COR-L47 (cell line): ENCODE data around the gene AGTR1.
"Not testable (repeated sequence)": the region's sequence is repeated elsewhere in the genome, so short reads cannot be mapped to it uniquely, and the experiment has no call there.

Source experiments
- DNase-seq: peaks from one replicate; lab custom pipeline; 2025; lab: John Stamatoyannopoulos, UW

Gene AGTR1

DNA sequence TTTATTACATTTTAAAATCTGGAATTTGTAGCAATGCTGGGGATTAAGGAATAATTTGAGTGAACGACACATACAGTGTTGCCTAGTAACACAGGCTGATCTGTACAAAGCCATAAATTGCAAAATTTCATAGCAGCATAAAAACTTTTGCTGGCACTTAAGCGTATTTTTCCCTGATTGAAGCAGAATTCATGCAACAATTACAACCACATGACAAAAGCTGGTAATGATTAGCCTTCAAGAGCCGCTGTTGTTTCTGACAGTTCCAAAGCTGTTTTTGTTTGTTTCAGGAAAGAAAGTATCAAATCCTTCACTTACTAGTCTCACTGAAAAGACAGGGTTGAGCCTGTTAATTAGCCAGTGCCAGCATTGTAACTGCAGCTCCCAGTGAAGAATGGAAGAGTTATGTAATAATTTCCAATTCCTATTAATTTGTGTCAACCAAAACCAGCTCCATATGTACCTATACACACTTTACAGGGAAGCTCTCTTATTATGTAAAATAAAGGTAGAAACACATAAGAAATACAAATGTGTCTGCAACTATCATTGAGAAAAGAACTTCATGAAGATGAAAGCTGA lies 60.7 kb downstream of the AGTR1 start:
- DNase-seq, result no peak

GRCh38 chr3:148759430-148759829 lies 61.7 kb downstream of the AGTR1 start:
- no peak for DNase-seq

DNA sequence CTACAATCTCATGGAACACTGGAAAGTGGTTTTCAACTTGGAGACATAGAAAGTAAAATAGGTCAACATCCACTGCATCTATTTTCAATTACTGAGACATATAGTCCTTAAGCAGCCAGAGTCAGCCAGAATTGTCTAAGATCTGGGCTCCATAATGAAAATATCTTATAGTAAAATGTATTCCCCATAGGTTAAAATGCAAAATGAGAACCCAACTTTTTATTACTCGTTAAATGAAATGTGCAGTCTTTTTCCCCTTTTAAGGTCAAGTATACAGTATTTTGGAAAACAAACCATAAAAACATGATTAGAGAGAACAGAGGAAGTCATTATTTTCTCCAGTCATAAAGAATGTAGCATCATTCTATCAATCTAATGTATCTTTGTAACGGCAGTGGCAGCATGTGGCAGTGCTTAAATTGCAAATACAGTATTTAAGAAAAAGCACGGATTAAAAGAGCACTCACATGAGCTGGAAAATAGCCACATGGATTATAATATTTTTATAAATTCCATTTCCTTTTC lies 65.5 kb downstream of the AGTR1 start:
- DNase-seq, result no peak

GRCh38 chr3:148763986-148764935 lies 66.6 kb downstream of the AGTR1 start:
- DNase-seq, result no peak

- DNase-seq, result no peak
Measured at GRCh38 chr3:148772361-148772760, 74.7 kb downstream of the AGTR1 start.

DNA sequence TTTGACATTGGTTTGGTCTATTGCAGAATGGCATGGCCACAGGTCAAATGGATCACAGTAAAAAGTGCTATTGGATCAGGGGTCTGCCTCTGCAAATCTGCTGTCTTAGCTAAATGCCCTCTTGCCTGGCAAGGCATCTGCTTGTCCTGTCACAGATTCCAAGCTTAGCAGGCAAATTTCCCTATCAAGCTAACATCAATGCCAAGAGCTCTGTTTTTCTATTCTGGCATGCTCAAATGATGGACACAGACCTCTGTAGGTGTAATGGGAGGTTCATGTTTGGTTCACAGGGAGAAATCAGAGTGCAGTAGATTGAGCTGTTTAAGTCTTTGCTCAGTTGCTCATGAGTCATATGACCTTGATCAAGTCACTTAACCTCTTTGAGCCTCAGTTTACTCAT lies 75.1 kb downstream of the AGTR1 start:
- DNase-seq, result no peak

DNA sequence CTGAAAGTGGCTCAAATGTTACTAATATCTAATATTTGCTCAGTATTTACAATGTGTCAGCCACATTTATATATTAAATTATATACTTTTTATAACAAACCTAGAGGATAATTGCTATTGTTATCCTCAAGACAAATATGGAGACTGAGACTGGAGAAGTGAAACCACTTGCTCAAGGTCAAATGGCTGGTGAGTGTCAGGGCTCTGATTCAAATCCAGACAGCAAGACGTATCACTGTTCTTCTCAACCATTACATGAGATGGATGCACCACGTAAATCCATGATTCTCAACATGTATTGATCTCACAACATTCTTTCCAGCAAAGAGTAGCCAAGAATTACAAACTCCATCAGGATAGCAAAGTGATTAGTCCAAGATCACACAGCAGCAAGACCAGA lies 76.1 kb downstream of the AGTR1 start:
- no peak for DNase-seq

- DNase-seq, result no peak
Measured at GRCh38 chr3:148778926-148779325, 81.2 kb downstream of the AGTR1 start.

GRCh38 chr3:148785026-148785425 lies 87.3 kb downstream of the AGTR1 start:
- DNase-seq, result not testable (repeated sequence)

DNA sequence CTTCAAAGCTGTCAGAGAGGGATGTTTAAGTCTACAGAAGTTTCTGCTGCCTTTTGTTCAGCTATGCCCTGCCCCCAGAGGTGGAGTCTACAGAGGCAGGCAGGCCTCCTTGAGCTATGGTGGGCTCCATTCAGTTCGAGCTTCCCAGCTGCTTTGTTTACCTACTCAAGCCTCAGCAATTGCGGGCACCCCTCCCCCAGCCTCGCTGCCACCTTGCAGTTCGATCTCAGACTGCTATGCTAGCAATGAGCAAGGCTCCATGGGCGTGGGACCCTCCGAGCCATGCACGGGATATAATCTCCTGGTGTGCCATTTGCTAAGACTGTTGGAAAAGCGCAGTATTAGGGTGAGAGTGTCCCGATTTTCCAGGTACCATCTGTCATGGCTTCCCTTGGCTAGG lies 88.5 kb downstream of the AGTR1 start:
- DNase-seq, result not testable (repeated sequence)

DNA sequence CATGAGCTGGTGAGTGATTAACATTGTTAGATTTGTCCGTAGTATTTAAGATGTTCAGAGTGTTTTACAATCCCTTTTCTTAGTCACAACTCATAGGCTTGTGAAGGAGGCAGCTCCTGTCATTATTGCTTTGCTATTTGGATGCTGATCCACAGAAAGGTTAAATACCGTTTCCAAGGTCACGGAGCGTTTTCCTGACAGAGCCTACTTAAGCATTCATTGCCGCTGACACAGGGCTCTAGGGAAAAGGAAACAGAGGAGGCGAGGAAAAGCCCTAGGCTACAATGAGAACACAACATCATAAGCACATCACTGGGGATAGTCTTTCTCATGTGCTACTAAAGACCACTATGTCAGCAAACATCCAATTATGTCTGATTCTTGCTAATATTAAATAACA lies 91.4 kb downstream of the AGTR1 start:
- DNase-seq, result no peak

DNA sequence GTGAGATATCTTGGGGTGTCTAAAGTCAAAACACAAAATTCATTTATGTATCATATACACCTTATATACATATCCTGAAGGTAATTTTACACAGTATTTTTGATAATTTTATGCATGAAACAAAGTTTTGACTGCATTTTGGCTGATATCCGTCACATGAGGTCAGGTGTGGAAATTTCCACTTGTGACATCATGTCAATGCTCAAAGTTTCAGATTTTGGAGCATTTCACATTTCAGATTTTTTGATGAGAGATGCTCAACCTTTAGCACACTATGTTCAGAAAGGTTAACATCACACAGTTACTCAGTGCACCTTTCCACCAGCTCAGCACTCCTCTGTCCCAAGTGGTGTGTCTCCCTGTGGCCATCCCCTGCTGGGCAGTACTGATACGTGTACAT lies 92.2 kb downstream of the AGTR1 start:
- DNase-seq, result no peak

DNA sequence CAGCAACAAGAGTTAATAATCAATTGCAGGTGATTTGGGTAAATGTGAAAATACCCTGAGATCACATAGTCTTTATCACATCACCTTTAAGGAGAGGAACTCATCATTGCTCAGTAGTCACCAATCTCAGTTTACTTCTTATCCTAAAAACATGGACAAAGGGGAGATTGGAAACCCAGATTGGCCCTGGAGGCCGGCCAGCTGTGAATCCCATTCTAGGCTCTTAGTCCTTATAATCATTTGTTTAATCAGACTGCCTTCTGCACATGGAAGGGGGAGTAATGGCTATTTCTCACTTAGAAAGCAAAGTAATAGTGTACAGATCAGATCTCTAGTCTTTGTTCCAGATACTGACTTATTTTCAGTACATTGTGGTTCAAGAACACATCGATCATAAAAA lies 92.7 kb downstream of the AGTR1 start:
- DNase-seq, result no peak

DNA sequence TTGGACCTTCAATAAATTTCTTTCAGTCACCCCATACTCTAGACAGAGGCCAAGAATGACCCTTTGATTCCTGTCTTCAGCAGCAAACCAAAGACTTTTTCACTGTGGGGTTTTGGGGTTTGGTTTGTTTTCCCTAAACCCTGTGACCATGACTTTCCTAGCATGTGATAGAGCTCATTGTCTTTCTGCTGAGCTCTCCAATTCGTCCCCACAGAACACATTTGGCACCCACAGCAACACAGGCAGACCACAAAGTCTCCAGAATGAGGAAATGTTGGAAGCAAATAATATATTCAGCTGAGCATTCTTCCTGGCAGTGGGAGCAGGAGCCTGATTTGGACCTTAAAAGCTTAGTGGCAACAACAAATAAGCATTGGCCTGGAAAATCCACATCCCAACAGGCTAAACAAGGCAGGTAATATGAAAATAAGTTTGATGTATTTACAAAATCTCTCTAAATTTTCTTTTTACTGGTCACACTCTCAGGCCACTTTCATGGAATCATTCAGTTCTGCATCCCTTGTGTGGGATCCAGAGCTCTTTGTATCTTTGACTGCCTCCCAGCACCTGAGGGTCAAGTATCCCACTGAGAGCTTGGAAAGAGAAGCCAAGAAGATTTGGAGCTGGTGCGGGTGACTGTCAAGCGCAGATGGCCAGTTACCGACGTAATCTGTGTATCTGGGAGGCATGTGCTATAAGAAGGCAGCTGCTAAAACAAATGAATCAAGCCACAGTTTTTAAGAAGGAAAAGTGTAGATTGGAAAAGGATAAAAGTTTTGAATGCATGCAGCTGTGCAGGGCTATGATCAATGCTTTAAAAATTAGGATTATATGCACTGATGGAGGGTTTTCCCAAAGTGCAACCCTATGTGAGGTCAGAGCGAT lies 93.4 kb downstream of the AGTR1 start:
- DNase-seq, result no peak

- no peak for DNase-seq
Measured at GRCh38 chr3:148791920-148792319, 94.2 kb downstream of the AGTR1 start.

DNA sequence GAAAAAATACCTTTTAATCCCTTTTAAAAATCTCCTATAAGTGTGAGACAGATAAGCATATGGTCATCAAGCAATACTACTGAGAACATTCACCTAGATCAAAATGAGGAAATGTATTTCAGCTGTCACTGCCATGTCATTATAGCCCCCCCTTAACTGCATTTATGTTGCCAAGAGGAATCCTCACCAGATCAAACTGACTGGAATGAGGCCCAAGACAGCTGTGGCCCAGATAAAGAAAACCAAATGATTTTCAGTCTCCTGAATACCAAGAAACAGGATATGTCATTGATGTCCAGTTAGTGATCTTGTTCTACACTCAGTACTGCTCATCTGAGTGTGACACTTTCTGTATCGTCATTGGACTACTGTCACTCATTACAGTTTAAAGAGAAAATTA lies 94.8 kb downstream of the AGTR1 start:
- DNase-seq, result no peak
